ENCODE measurements around the gene USP25.

Gene USP25

GRCh38 chr21:15896501-15896900 is 166.7 kb downstream of the USP25 start:
- no peaks in the 10 kb centered on the region for H3K36me3 ChIP-seq (replicated peaks in 1 of 2; ENCODE audit: control insufficient read depth in 2 of 2, insufficient read depth in 2 of 2, low read length in 2 of 2)
- no peak overlapping the region for H3K23ac ChIP-seq (ENCODE audit: low read depth, low read length, poor library complexity)
- H3K18ac ChIP-seq (ENCODE audit: low read length) = no peak overlapping the region
- no peak overlapping the region for H3K4me3 ChIP-seq (ENCODE audit: low read length in 2 of 2)
- no peak overlapping the region for H3K4me2 ChIP-seq (ENCODE audit: insufficient read depth, low read length, poor library complexity, severe bottlenecking)
- H2BK12ac ChIP-seq (ENCODE audit: low read length) = no peak overlapping the region
- H4K91ac ChIP-seq (ENCODE audit: low read depth, low read length, poor library complexity) = no peak overlapping the region
- DNase-seq (ENCODE audit: low spot score) = no peak
- no peaks in the 10 kb centered on the region for H3K9me3 ChIP-seq (replicated peaks in 1 of 2; ENCODE audit: control insufficient read depth in 2 of 2, insufficient read depth in 1 of 2, low read depth in 1 of 2, low read length in 2 of 2)
- no peak overlapping the region for H3K4ac ChIP-seq (ENCODE audit: low read length)
- no peaks in the 10 kb centered on the region for H3K4me1 ChIP-seq (ENCODE audit: control insufficient read depth in 2 of 2, insufficient read depth in 1 of 2, low read depth in 1 of 2, low read length in 2 of 2)
- no peak overlapping the region for H3K14ac ChIP-seq (ENCODE audit: low read length)
- H2AFZ ChIP-seq (ENCODE audit: low read length) = no peak overlapping the region
- H2AK5ac ChIP-seq (ENCODE audit: low read depth, low read length) = no peak overlapping the region
- H3K27ac ChIP-seq (replicated peaks; ENCODE audit: low read length) = no peak overlapping the region
- no peak overlapping the region for H2BK120ac ChIP-seq (ENCODE audit: low read depth, low read length)
- no CpG with 5 or more reads among the region's 4 CpGs for WGBS, 2 donors (ENCODE audit: extremely low coverage in 2 of 2, insufficient read length in 2 of 2, insufficient replicate concordance in 1 of 2)
- H3K27me3 ChIP-seq (ENCODE audit: control insufficient read depth in 3 of 3, insufficient read depth in 3 of 3, low read depth in 1 of 3, low read length in 3 of 3) = no peaks in the 10 kb centered on the region
- H2BK15ac ChIP-seq (ENCODE audit: low read length) = no peak overlapping the region
- no peak overlapping the region for H2BK5ac ChIP-seq (ENCODE audit: low read length)
- H3K9ac ChIP-seq (ENCODE audit: low read depth, low read length, poor library complexity) = no peak overlapping the region
- no peak overlapping the region for H4K8ac ChIP-seq (ENCODE audit: low read depth, low read length)
- H3K79me1 ChIP-seq (ENCODE audit: low read depth, low read length) = no peaks in the 10 kb centered on the region

- Histone ChIP-seq H2BK15ac (ENCODE audit: low read length) (no peak overlapping the region), H3K9me3 (replicated peaks in 1 of 2; ENCODE audit: control insufficient read depth in 2 of 2, insufficient read depth in 1 of 2, low read depth in 1 of 2, low read length in 2 of 2) (peaks cover 0 to 6% of the 10 kb centered on the region in 2 donors), H3K14ac (ENCODE audit: low read length) (no peak overlapping the region), H4K91ac (ENCODE audit: low read depth, low read length, poor library complexity) (no peak overlapping the region), H3K4ac (ENCODE audit: low read length) (no peak overlapping the region), H3K18ac (ENCODE audit: low read length) (no peak overlapping the region), H3K36me3 (replicated peaks in 1 of 2; ENCODE audit: control insufficient read depth in 2 of 2, insufficient read depth in 2 of 2, low read length in 2 of 2) (no peaks in the 10 kb centered on the region), H3K4me1 (ENCODE audit: control insufficient read depth in 2 of 2, insufficient read depth in 1 of 2, low read depth in 1 of 2, low read length in 2 of 2) (no peaks in the 10 kb centered on the region), H3K79me1 (ENCODE audit: low read depth, low read length) (no peaks in the 10 kb centered on the region), H2AFZ (ENCODE audit: low read length) (no peak overlapping the region), H2AK5ac (ENCODE audit: low read depth, low read length) (no peak overlapping the region), H2BK12ac (ENCODE audit: low read length) (no peak overlapping the region), H3K27me3 (ENCODE audit: control insufficient read depth in 3 of 3, insufficient read depth in 3 of 3, low read depth in 1 of 3, low read length in 3 of 3) (no peaks in the 10 kb centered on the region), H3K23ac (ENCODE audit: low read depth, low read length, poor library complexity) (no peak overlapping the region), H3K9ac (ENCODE audit: low read depth, low read length, poor library complexity) (no peak overlapping the region), H3K4me2 (ENCODE audit: insufficient read depth, low read length, poor library complexity, severe bottlenecking) (no peak overlapping the region), H3K4me3 (ENCODE audit: low read length in 2 of 2) (no peak overlapping the region), H3K27ac (replicated peaks; ENCODE audit: low read length) (no peak overlapping the region), H2BK5ac (ENCODE audit: low read length) (no peak overlapping the region), H4K8ac (ENCODE audit: low read depth, low read length) (no peak overlapping the region), H2BK120ac (ENCODE audit: low read depth, low read length) (no peak overlapping the region)
- no peak for DNase-seq (ENCODE audit: low spot score)
- WGBS, 2 donors (ENCODE audit: extremely low coverage in 2 of 2, insufficient read length in 2 of 2, insufficient replicate concordance in 1 of 2) = no CpG with 5 or more reads among the region's 8 CpGs
Observed at GRCh38 chr21:15904389-15904788, 174.6 kb downstream of the USP25 start.

- DNase-seq (ENCODE audit: low spot score) = no peak
- no CpG with 5 or more reads among the region's 6 CpGs for WGBS, 2 donors (ENCODE audit: extremely low coverage in 2 of 2, insufficient read length in 2 of 2, insufficient replicate concordance in 1 of 2)
Observed at GRCh38 chr21:15908187-15908586, 178.4 kb downstream of the USP25 start.

GRCh38 chr21:15928196-15928595 is 198.4 kb downstream of the USP25 start:
- no peaks in the 10 kb centered on the region for H3K27me3 ChIP-seq (ENCODE audit: control insufficient read depth in 3 of 3, insufficient read depth in 3 of 3, low read depth in 1 of 3, low read length in 3 of 3)
- WGBS, 2 donors (ENCODE audit: extremely low coverage in 2 of 2, insufficient read length in 2 of 2, insufficient replicate concordance in 1 of 2) = no CpG with 5 or more reads among the region's 2 CpGs
- H3K36me3 ChIP-seq (replicated peaks in 1 of 2; ENCODE audit: control insufficient read depth in 2 of 2, insufficient read depth in 2 of 2, low read length in 2 of 2) = no peaks in the 10 kb centered on the region
- no peak overlapping the region for H2BK15ac ChIP-seq (ENCODE audit: low read length)
- H3K79me1 ChIP-seq (ENCODE audit: low read depth, low read length) = no peaks in the 10 kb centered on the region
- no peak overlapping the region for H2BK120ac ChIP-seq (ENCODE audit: low read depth, low read length)
- no peaks in the 10 kb centered on the region for H3K4me1 ChIP-seq (ENCODE audit: control insufficient read depth in 2 of 2, insufficient read depth in 1 of 2, low read depth in 1 of 2, low read length in 2 of 2)
- no peak for DNase-seq (ENCODE audit: low spot score)
- no peak overlapping the region for H2BK5ac ChIP-seq (ENCODE audit: low read length)
- H3K9ac ChIP-seq (ENCODE audit: low read depth, low read length, poor library complexity) = no peak overlapping the region
- no peak overlapping the region for H3K27ac ChIP-seq (replicated peaks; ENCODE audit: low read length)
- H3K4ac ChIP-seq (ENCODE audit: low read length) = no peak overlapping the region
- H3K14ac ChIP-seq (ENCODE audit: low read length) = no peak overlapping the region
- H4K91ac ChIP-seq (ENCODE audit: low read depth, low read length, poor library complexity) = no peak overlapping the region
- no peak overlapping the region for H2AK5ac ChIP-seq (ENCODE audit: low read depth, low read length)
- H3K18ac ChIP-seq (ENCODE audit: low read length) = no peak overlapping the region
- H4K8ac ChIP-seq (ENCODE audit: low read depth, low read length) = no peak overlapping the region
- H3K23ac ChIP-seq (ENCODE audit: low read depth, low read length, poor library complexity) = no peak overlapping the region
- no peak overlapping the region for H2BK12ac ChIP-seq (ENCODE audit: low read length)
- no peak overlapping the region for H3K4me2 ChIP-seq (ENCODE audit: insufficient read depth, low read length, poor library complexity, severe bottlenecking)
- no peak overlapping the region for H2AFZ ChIP-seq (ENCODE audit: low read length)
- H3K4me3 ChIP-seq (ENCODE audit: low read length in 2 of 2) = no peak overlapping the region
- H3K9me3 ChIP-seq (replicated peaks in 1 of 2; ENCODE audit: control insufficient read depth in 2 of 2, insufficient read depth in 1 of 2, low read depth in 1 of 2, low read length in 2 of 2) = no peaks in the 10 kb centered on the region

More at GRCh38 chr21:15908187-15908586, 178.4 kb downstream of the USP25 start:
- no peak overlapping the region for H2BK12ac ChIP-seq (ENCODE audit: low read length)
- H3K9ac ChIP-seq (ENCODE audit: low read depth, low read length, poor library complexity) = no peak overlapping the region
- H3K4me3 ChIP-seq (ENCODE audit: low read length in 2 of 2) = no peak overlapping the region
- no peak overlapping the region for H3K14ac ChIP-seq (ENCODE audit: low read length)
- H3K4ac ChIP-seq (ENCODE audit: low read length) = no peak overlapping the region
- no peak overlapping the region for H3K23ac ChIP-seq (ENCODE audit: low read depth, low read length, poor library complexity)
- no peak overlapping the region for H4K91ac ChIP-seq (ENCODE audit: low read depth, low read length, poor library complexity)
- H3K79me1 ChIP-seq (ENCODE audit: low read depth, low read length) = no peaks in the 10 kb centered on the region
- H2BK15ac ChIP-seq (ENCODE audit: low read length) = no peak overlapping the region
- peaks cover 0 to 6% of the 10 kb centered on the region in 2 donors for H3K9me3 ChIP-seq (replicated peaks in 1 of 2; ENCODE audit: control insufficient read depth in 2 of 2, insufficient read depth in 1 of 2, low read depth in 1 of 2, low read length in 2 of 2)
- H3K4me1 ChIP-seq (ENCODE audit: control insufficient read depth in 2 of 2, insufficient read depth in 1 of 2, low read depth in 1 of 2, low read length in 2 of 2) = no peaks in the 10 kb centered on the region
- H3K27me3 ChIP-seq (ENCODE audit: control insufficient read depth in 3 of 3, insufficient read depth in 3 of 3, low read depth in 1 of 3, low read length in 3 of 3) = no peaks in the 10 kb centered on the region
- H3K27ac ChIP-seq (replicated peaks; ENCODE audit: low read length) = no peak overlapping the region
- H2BK120ac ChIP-seq (ENCODE audit: low read depth, low read length) = no peak overlapping the region
- H2BK5ac ChIP-seq (ENCODE audit: low read length) = no peak overlapping the region
- no peaks in the 10 kb centered on the region for H3K36me3 ChIP-seq (replicated peaks in 1 of 2; ENCODE audit: control insufficient read depth in 2 of 2, insufficient read depth in 2 of 2, low read length in 2 of 2)
- no peak overlapping the region for H3K4me2 ChIP-seq (ENCODE audit: insufficient read depth, low read length, poor library complexity, severe bottlenecking)
- H4K8ac ChIP-seq (ENCODE audit: low read depth, low read length) = no peak overlapping the region
- no peak overlapping the region for H2AK5ac ChIP-seq (ENCODE audit: low read depth, low read length)
- no peak overlapping the region for H3K18ac ChIP-seq (ENCODE audit: low read length)
- peak overlapping the region; percentile 49 for H2AFZ ChIP-seq (ENCODE audit: low read length)
